Thoracic aorta (tissue), 2 donors: ENCODE results near the gene GSTK1. TPM values are rescaled to one million over a fixed set of nuclear protein-coding genes. Genes with fewer than 3 reads are reported as not detected.
A peak's percentile ranks its signal among the peaks of the same experiment; 100 is the strongest.
"Not testable (repeated sequence)": the region's sequence is repeated elsewhere in the genome, so short reads cannot be mapped to it uniquely, and the experiment has no call there.

Experiments used
- ATAC-seq: fragments of 150-250 bp; one replicate; pipeline ENCODE4 v1.8.0; 2017; ENCODE audit warnings: low read depth; ENCODE audit not compliant: insufficient number of reproducible peaks, low FRiP score
- DNase-seq: peaks from one replicate; pipeline ENCODE4 v3.0.0-alpha.2; 2020; ENCODE audit warnings: low spot score
- H3K27ac ChIP-seq, 2 donors: fragments of 200-600 bp; sonication (generic); 1 replicate in 1 of 2; 2 replicates in 1 of 2; pipeline ENCODE4 v1.5.1; 2016; ENCODE audit warnings: mild to moderate bottlenecking in 2 of 2, moderate library complexity in 2 of 2
- H3K27me3 ChIP-seq: fragments of 200-600 bp; sonication (generic); replicated peaks from 2 replicates; pipeline ENCODE4 v1.6.0; 2016; ENCODE audit warnings: mild to moderate bottlenecking; ENCODE audit not compliant: insufficient read depth
- H3K36me3 ChIP-seq: fragments of 200-600 bp; sonication (generic); one replicate; pipeline ENCODE4 v1.5.1; 2016
- H3K4me1 ChIP-seq, 2 donors: fragments of 200-600 bp; sonication (generic); 1 replicate in 1 of 2; 2 replicates in 1 of 2; pipeline versions ENCODE4 v1.5.1 to v1.6.0; 2016; ENCODE audit warnings: low read depth in 2 of 2, mild to moderate bottlenecking in 1 of 2; ENCODE audit not compliant: control insufficient read depth in 1 of 2
- H3K4me3 ChIP-seq: fragments of 200-600 bp; sonication (generic); 2 replicates; pipeline ENCODE4 v1.5.1; 2016; ENCODE audit warnings: mild to moderate bottlenecking
- H3K9me3 ChIP-seq: fragments of 200-600 bp; sonication (generic); 2 replicates; pipeline ENCODE4 v1.5.1; 2016
- total RNA-seq, 2 donors: library from RNA; depleted of rRNA; stranded (reverse); fragments of >200 nt; gene quantifications; one replicate each; pipeline versions ENCODE4 v1.1.0 to v1.2.3, GENCODE V29; 2016
- TF ChIP-seq, protein P1 (sequence below): fragments of 200-600 bp; sonication (generic); IDR thresholded peaks from one replicate; pipeline ENCODE4 v1.5.1; 2019; ENCODE audit warnings: antibody characterized with exemption

The GSTK1 gene
- total RNA-seq, 2 donors from 2014 or later: 106 to 148 TPM

DNA sequence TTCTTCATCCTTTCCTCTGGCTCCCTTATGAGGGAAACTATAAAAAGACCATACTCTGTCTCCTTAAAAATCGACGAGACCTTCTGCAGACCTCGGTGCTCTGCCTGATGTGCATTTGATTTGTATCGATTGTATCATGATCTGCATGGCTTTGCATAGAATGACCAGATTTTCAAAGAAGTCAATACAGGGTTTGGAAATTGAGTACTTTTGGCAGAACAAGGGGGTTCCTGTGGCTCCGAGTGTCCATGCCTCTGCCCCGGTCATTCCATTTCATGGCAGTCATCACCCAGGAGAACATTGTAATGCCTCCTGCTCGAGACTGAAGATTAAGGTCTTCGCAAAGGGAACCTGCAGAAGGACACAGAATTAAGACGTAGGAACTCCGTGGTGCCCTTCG lies 25.6 kb downstream of the GSTK1 start:
- ATAC-seq: no peak
- Histone ChIP-seq H3K9me3 (no peaks in the 10 kb centered on the region), H3K27me3 (no peaks in the 10 kb centered on the region)

DNA sequence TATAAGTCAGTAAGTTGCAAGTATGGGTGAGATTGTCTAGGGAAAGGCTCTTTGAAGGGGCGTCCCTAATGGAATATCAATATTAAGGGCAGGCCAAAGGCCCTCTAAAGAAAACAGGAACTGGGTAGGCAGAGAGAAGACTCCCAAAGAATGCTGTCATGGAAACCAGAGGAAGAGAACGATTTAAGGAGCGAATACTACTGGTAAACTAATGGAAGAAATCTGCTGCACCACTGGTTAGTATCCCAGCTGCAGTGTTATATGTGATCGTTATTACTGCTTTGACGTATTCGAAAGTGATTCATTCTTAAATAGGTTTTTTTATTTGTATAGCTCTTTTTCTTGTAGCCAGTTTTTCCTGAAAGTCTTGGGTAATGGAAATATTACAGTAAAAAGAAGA lies 26.2 kb downstream of the GSTK1 start:
- peak overlapping the region; percentile 94 for H3K4me3 ChIP-seq
- peaks cover 18 to 31% of the 10 kb centered on the region in 2 donors for H3K4me1 ChIP-seq
- ATAC-seq (no peak), DNase-seq (no peak)
- peak overlapping the region; percentile 89 to 94 for H3K27ac ChIP-seq
- TF ChIP-seq, protein P1, sequence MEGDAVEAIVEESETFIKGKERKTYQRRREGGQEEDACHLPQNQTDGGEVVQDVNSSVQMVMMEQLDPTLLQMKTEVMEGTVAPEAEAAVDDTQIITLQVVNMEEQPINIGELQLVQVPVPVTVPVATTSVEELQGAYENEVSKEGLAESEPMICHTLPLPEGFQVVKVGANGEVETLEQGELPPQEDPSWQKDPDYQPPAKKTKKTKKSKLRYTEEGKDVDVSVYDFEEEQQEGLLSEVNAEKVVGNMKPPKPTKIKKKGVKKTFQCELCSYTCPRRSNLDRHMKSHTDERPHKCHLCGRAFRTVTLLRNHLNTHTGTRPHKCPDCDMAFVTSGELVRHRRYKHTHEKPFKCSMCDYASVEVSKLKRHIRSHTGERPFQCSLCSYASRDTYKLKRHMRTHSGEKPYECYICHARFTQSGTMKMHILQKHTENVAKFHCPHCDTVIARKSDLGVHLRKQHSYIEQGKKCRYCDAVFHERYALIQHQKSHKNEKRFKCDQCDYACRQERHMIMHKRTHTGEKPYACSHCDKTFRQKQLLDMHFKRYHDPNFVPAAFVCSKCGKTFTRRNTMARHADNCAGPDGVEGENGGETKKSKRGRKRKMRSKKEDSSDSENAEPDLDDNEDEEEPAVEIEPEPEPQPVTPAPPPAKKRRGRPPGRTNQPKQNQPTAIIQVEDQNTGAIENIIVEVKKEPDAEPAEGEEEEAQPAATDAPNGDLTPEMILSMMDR: no peak
- H3K27me3 ChIP-seq: no peaks in the 10 kb centered on the region
- H3K36me3 ChIP-seq: peaks cover 20% of the 10 kb centered on the region
- no peaks in the 10 kb centered on the region for H3K9me3 ChIP-seq

More for the DNA sequence above, 25.6 kb downstream of the GSTK1 start:
- Histone ChIP-seq H3K27ac (peak overlapping the region; percentile 89 to 94), H3K4me1 (peaks cover 18 to 31% of the 10 kb centered on the region in 2 donors), H3K36me3 (peaks cover 16% of the 10 kb centered on the region), H3K4me3 (peak overlapping the region; percentile 94)
- DNase-seq: no peak
- TF ChIP-seq, protein P1: no peak

DNA sequence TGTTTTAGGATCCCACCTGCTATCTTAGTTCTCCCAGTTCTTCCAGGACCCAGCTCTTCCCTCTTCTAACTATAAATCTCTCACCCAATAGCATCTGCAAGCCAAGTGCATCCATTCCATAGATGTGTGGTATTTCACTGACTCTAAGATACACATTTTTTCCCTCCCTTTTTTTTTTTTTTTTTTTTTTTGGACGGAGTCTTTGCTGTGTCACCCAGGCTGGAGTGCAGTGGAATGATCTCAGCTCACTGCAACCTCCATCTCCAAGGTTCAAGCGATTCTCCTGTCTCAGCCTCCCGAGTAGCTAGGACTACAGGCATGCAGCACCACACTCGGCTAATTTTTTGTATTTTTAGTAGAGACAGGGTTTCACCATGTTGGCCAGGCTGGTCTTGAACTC lies 26.6 kb downstream of the GSTK1 start:
- H3K4me1 ChIP-seq: peaks cover 18 to 31% of the 10 kb centered on the region in 2 donors
- H3K9me3 ChIP-seq, DNase-seq, ATAC-seq, H3K27me3 ChIP-seq: not testable (repeated sequence)
- H3K4me3 ChIP-seq: peak overlapping the region; percentile 94
- peaks cover 25% of the 10 kb centered on the region for H3K36me3 ChIP-seq
- H3K27ac ChIP-seq: peak overlapping the region in 1 of 2 donors; percentile 94

DNA sequence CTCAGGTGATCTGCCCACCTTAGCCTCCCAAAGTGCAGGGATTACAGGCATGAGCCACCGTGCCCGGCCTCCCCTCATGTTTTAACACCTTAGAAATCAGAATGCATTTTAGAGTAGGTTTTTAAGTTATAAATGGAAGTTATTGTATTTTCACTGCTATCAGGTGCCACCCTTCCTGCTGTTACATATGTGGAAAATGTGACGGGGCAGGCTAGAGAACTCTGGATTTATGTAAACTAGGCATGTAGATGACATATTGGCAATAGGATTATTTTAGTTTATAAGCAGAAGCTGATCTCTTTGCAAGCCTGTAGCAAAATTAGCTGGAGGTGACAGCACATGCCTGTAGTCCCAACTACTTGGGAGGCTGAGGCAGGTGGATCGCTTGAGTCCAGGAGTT lies 27.1 kb downstream of the GSTK1 start:
- peak overlapping the region in 1 of 2 donors; percentile 18 for H3K27ac ChIP-seq
- TF ChIP-seq, protein P1: no peak
- no peak for DNase-seq
- H3K9me3 ChIP-seq: no peaks in the 10 kb centered on the region
- peak overlapping the region; percentile 94 for H3K4me3 ChIP-seq
- no peaks in the 10 kb centered on the region for H3K27me3 ChIP-seq
- peaks cover 18 to 31% of the 10 kb centered on the region in 2 donors for H3K4me1 ChIP-seq
- H3K36me3 ChIP-seq: peaks cover 29% of the 10 kb centered on the region
- no peak for ATAC-seq

DNA sequence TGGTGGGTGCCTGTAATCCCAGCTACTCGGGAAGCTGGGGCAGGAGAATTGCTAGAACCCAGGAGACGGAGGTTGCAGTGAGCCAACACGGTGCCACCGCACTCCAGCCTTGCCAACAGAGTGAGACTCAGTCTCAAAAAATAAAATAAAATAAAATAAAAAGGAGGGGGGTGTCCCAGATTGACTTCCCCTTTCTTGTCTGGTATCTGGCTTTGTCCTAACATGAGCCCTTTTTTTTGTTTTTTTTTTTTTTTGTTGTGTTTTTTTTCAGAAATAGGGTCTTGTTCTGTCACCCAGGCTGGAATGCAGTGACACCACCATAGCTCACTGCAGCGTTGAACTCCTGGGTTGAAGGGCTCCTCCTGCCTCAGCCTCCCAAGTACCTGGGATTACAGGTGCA lies 29.6 kb downstream of the GSTK1 start:
- Histone ChIP-seq H3K36me3 (peaks cover 29% of the 10 kb centered on the region), H3K27me3 (no peaks in the 10 kb centered on the region), H3K4me1 (peaks cover 25 to 50% of the 10 kb centered on the region in 2 donors), H3K9me3 (no peaks in the 10 kb centered on the region), H3K4me3 (no peak overlapping the region), H3K27ac (no peak overlapping the region)
- DNase-seq: no peak
- no peak for ATAC-seq
- TF ChIP-seq, protein P1: no peak

DNA sequence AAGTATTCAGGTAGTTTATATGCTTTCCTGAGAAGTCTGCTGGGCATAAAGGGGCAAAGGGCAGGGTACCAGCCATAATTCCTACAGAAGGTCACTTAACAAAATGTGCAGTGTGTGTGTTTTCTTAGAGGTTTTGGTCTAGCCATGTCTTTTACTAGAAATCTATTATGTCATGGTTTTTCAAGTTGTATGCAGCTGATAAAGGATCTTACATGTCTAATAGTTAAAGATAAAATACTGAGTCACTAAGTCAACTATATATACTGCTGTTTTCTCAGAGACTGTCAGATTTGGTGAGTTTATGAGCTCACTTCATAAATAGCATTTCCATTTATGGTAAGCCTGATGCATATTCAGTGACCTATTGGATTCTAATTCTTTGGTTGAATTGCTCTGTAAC lies 32.6 kb downstream of the GSTK1 start:
- no peak overlapping the region for H3K4me3 ChIP-seq
- peak overlapping the region; percentile 36 to 47 for H3K27ac ChIP-seq
- TF ChIP-seq, protein P1: no peak
- H3K9me3 ChIP-seq: no peaks in the 10 kb centered on the region
- H3K36me3 ChIP-seq: peaks cover 41% of the 10 kb centered on the region
- no peaks in the 10 kb centered on the region for H3K27me3 ChIP-seq
- peaks cover 12 to 31% of the 10 kb centered on the region in 2 donors for H3K4me1 ChIP-seq
- ATAC-seq (no peak), DNase-seq (no peak)
